Measurements from ENCODE around the gene IMPDH1. TPM values are rescaled to one million over a fixed set of nuclear protein-coding genes. Genes with fewer than 3 reads are reported as not detected.
"Not testable (repeated sequence)": the region's sequence is repeated elsewhere in the genome, so short reads cannot be mapped to it uniquely, and the experiment has no call there.

IMPDH1 gene
- total RNA-seq, result 32.7 and 42.5 TPM in 2 replicates

GRCh38 chr7:128409596-128410450 is at the start of gene IMPDH1:
TSS of gene IMPDH1 (minus strand) at chr7:128409982. CDS start at chr7:128409901, 81 bp downstream.
- DNase-seq (ENCODE audit: low read depth in 2 of 2), result peak; percentile 56 to 58

GRCh38 chr7:128459394-128459878 is 49.7 kb upstream of the IMPDH1 start:
- DNase-seq (ENCODE audit: low read depth in 2 of 2), result peak; percentile 77 to 81

GRCh38 chr7:128458956-128459355 is 49.2 kb upstream of the IMPDH1 start:
- no peak for DNase-seq (ENCODE audit: low read depth in 2 of 2)

DNA sequence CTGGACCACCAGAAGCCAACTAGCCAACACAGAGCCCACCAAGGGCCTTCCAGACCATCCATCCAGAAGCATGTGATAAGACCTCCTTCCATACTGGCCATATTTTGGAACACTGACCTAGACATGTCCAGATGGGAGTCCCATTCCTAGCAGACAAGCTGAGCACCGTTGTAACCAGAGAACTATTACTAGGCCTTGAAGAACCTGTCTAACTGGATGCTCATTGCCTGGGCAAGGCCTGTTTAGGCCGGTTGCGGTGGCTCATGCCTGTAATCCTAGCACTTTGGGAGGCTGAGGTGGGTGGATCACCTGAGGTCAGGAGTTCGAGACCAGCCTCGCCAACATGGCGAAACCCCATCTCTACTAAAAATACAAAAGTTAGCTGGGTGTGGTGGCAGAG is 47.6 kb upstream of the IMPDH1 start:
- DNase-seq (ENCODE audit: low read depth in 2 of 2), result not testable (repeated sequence)

GRCh38 chr7:128456255-128456725 is 46.5 kb upstream of the IMPDH1 start:
- peak in 1 of 2 donors; percentile 5 for DNase-seq (ENCODE audit: low read depth in 2 of 2)

GRCh38 chr7:128455543-128456254 is 45.9 kb upstream of the IMPDH1 start, which contains the start of gene HILPDA:
TSS of gene HILPDA (plus strand) at chr7:128455878. CDS start at chr7:128457269, 1,391 bp downstream.
- DNase-seq (ENCODE audit: low read depth in 2 of 2), result peak; percentile 90 to 91

DNA sequence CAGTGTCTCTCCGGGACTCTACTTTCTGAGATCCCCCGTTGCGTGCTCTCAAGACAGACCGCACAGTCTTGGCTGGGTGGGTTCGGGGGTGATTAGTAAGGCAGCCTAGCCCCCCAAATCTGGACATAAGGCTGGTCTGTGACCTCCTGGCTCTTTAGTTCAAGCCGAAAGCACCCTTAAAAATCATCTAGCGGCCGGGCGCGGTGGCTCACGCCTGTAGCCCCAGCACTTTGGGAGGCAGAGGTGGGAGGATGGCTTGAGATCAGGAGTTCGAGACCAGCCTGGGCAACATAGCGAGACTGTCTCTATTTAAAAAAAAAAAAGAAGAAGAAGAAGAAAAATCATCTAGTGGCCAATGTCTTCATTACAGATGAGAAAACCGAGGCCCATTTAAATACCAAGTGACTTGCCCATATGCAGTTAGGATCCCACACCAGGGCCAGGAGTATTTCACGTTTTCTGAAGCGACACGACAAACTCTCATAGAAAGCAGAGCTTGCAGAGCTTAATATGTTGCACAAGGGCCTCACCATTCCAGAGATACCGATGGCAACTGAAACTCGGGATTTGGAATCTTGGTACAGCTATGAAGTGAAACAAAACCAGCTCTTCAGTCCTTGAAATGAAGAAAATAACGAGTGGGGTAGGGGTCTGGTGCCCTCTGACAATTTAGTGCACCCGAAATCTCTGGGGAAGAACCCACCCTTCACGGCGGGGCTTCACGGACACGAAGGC is 45.2 kb upstream of the IMPDH1 start:
- peak in 1 of 2 donors; percentile 20 for DNase-seq (ENCODE audit: low read depth in 2 of 2)

DNA sequence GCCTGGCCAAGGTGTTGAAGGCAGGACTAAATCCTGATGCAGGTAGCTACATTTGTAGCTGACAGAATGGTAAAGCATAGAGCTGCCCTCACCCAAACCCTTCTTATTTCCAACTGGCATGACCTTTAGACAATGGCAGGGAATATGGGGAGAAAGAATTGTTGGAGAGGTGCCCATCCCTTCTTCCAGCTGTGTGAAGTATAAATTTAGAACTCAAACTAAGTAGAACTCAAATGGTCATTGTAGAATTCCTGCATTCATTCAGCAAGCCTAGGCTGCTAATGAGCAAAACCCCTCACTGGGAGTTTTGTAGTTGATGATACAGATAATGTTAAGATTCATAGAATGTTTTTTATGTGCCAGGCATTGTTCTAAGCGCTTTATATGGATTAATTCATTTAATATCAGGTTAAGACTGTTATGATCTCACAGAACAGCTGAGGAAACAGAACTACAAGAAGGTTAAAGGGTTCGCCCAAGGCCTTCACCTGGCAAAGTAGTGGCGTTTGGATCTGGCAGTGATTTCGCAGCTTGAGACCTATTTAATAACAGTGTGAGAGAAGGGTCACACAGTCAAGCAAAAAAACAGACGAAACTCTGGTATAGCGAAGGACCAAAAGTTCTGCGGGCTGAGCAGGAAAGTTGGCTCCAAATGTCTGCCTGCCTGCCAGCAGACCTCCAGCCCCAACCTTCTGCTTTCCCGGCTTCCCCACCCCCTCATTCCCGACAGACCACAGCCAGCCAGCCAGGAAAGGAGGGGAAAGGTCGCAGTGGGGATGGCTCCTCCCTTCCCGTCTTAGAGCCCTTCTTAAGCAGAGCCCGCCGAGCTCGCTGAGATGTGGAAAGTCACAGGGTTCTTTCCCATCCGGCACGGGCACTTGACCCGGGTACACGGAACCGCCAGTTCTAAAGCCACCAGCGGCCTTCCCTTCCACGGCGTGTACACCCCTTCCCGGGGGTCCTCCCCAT is 44.3 kb upstream of the IMPDH1 start:
- DNase-seq (ENCODE audit: low read depth in 2 of 2), result peak; percentile 64 to 72

DNA sequence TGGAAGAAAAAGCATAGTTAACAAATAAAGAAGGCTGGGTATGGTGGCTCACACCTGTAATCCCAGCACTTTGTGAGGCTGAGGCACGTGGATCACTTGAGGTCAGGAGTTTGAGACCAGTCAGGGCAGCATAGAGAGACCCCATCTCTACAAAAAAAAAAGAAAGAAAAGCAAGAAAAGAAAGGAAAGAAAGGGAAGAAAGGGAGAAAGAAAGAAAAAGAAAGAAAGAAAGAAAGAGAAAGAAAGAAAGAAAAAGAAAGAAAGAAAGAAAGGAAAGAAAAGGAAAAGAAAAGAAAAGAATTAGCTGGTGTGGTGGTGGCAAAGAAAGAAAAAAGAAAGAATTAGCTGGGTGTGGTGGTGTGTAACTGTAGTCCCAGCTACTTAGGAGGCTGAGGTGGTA is 42.8 kb upstream of the IMPDH1 start:
- DNase-seq (ENCODE audit: low read depth in 2 of 2), result no peak

GRCh38 chr7:128450913-128451312 is 41.1 kb upstream of the IMPDH1 start:
- no peak for DNase-seq (ENCODE audit: low read depth in 2 of 2)

DNA sequence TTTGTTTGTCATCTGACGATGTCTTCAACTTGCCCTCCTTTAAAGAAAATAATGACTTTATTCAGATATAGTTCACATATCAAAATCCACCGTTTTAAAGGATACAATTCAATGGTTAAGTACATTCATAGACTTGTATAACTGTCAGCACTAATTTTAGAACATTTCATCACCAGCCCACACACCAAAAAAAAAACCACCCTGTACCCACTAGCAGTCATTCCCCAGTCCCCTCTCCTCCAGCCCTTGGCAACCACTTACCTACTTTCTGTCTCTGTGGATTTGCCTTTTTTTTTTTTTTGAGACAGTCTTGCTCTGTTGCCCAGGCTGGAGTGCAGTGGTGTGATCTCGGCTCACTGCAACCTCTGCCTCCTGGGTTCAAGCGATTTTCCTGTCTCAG is 40.6 kb upstream of the IMPDH1 start:
- no peak for DNase-seq (ENCODE audit: low read depth in 2 of 2)

GRCh38 chr7:128448751-128449302 is 39.0 kb upstream of the IMPDH1 start:
- no peak for DNase-seq (ENCODE audit: low read depth in 2 of 2)

GRCh38 chr7:128447941-128448564 is 38.3 kb upstream of the IMPDH1 start:
- DNase-seq (ENCODE audit: low read depth in 2 of 2), result no peak

GRCh38 chr7:128446306-128446705 is 36.5 kb upstream of the IMPDH1 start:
- DNase-seq (ENCODE audit: low read depth in 2 of 2), result no peak

GRCh38 chr7:128443831-128444600 is 34.2 kb upstream of the IMPDH1 start:
- no peak for DNase-seq (ENCODE audit: low read depth in 2 of 2)

- DNase-seq (ENCODE audit: low read depth in 2 of 2), result no peak
Measured at GRCh38 chr7:128442356-128442755, 32.6 kb upstream of the IMPDH1 start.

DNA sequence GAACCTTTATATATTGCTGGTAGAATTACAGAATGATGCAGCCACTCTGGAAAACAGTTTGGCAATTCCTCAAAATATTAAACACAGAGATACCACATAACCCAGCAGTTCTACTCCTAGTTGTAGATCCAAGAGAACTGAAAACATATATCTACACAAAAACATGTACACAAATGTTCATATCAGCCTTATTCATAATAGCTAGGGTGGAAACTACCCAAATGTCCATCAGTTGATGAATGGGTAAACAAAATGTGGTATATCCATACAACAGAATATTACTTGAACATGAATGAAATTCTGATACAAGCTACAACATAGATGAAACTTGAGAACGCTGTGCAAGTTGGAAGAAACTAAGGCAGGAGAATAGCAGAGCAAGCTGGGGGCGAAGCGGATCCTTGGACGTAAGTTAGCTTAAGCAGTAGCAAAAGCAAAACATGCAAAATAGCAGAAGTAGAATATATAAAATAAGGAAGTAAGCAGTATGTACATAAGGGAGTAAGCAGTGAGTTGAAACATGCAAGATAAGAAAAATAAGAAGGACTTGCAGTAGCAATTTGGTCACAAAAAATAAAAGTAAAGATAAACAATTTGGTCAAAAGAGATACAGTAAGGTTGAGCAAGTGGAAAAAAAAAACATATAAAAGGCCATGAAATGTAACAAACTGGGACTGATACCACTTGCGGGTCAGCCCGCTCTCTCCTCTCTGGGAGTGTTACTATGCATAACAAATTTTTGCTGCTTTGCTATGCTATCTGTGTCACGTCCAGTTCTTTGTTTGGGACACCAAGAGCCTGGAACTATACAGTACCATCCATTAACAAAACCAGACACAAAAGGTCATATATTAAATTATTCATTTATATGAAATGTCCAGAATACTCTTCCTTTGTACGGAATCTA is 27.9 kb upstream of the IMPDH1 start:
- no peak for DNase-seq (ENCODE audit: low read depth in 2 of 2)

DNA sequence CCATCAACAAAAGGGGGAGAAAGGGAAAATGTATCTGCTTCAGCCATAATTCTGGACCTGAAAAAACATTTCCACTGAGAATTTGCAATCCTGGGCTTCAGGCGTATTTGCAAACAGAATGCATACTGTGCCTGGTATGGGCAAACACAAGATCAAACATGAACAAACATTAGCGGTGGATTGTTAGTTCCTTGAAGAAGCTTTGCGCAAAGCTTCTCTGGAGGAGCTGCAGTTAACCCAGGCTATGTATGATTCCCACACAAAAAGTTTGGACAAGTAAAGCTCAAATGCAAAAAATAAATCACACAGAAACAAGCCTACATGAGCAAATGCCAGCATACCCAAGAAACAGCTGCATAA is 25.5 kb upstream of the IMPDH1 start:
- DNase-seq (ENCODE audit: low read depth in 2 of 2), result no peak

Measured in lung microvascular endothelial cell (primary cell).